K562 (cell line): Measurements from ENCODE around the gene CILP. TPM values are rescaled to one million over a fixed set of nuclear protein-coding genes. Genes with fewer than 3 reads are reported as not detected.

Experiments
- ATAC-seq: fragments of 200-7000 bp; cut with Tn5 transposase; 3 replicates; pipeline ENCODE4 v1.9.1; 2020; ENCODE audit warnings: moderate library complexity
- BruUV-seq: library from RNA; stranded (reverse); fragments of 400-500 nt; replicated peaks from 2 replicates; lab custom pipeline; 2021; lab: Mats Ljungman, UMichigan
- CTCF ChIA-PET: fragments of 300-600 bp; formaldehyde crosslinking; extraction: SDS; loops from one replicate; lab custom pipeline; 2021; ENCODE audit warnings: low intra/inter-chr PET ratio; lab: Yijun Ruan, JAX
- POLR2A ChIA-PET: fragments of 300-600, 350-650 bp; sonication (Branson Sonifier 250); formaldehyde crosslinking; extraction: SDS; loops from one replicate; lab custom pipeline; 2021; ENCODE audit warnings: antibody characterized with exemption, inconsistent platforms; lab: Yijun Ruan, JAX
- DNase-seq, 4 experiments: peaks; one replicate each; pipeline versions ENCODE4 v3.0.0 to v3.0.0-alpha.2; 2011 to 2018; ENCODE audit warnings: low spot score in 3 of 4, mixed read lengths in 3 of 4; ENCODE audit errors: extremely low read depth in 1 of 4
- FAIRE-seq: peaks from 2 replicates; lab custom pipeline; 2011; peaks lifted over from hg19 to GRCh38; lab: Jason Lieb, UNC
- H2AFZ ChIP-seq: 2 replicates; pipeline ENCODE4 v1.6.0; 2011; ENCODE audit warnings: low read depth, low read length, control low read depth, inconsistent platforms
- H3K27ac ChIP-seq: fragments of 200-600 bp; 3 replicates; pipeline ENCODE4 v1.8.0; 2011; ENCODE audit warnings: low read depth, mild to moderate bottlenecking, control low read depth, inconsistent platforms, low read length, moderate library complexity, mixed read lengths; ENCODE audit errors: extremely low read depth
- H3K27me3 ChIP-seq, 2 experiments: fragments of 300-600 bp in 1 of 2; 2 replicates in 1 of 2; 3 replicates in 1 of 2; pipeline versions ENCODE4 v1.6.0 to v1.8.0; 2011; ENCODE audit warnings: inconsistent platforms in 2 of 2, low read length in 2 of 2, mild to moderate bottlenecking in 1 of 2, mixed read lengths in 1 of 2, moderate library complexity in 1 of 2; ENCODE audit not compliant: control insufficient read depth in 2 of 2, insufficient read depth in 2 of 2
- H3K36me3 ChIP-seq: fragments of 300-600 bp; 3 replicates; pipeline ENCODE4 v1.8.0; 2011; ENCODE audit warnings: mild to moderate bottlenecking, low read length, inconsistent platforms; ENCODE audit not compliant: control insufficient read depth, insufficient read depth
- H3K4me1 ChIP-seq, 2 experiments: fragments of 200-600 bp in 1 of 2; replicated peaks in 1 of 2; 2 replicates in 1 of 2; 3 replicates in 1 of 2; pipeline versions ENCODE4 v1.5.1 to v1.8.0; 2011; ENCODE audit warnings: inconsistent platforms in 2 of 2, low read length in 2 of 2, mild to moderate bottlenecking in 1 of 2, mixed read lengths in 1 of 2, moderate library complexity in 1 of 2; ENCODE audit not compliant: control insufficient read depth in 2 of 2, insufficient read depth in 2 of 2
- H3K4me2 ChIP-seq: 2 replicates; pipeline ENCODE4 v1.6.1; 2011; ENCODE audit warnings: low read length, control low read depth, inconsistent platforms, mixed read lengths; ENCODE audit not compliant: insufficient read depth
- H3K4me3 ChIP-seq: fragments of 200-600 bp; sonication (generic), shearing (Covaris generic); 2 replicates; pipeline ENCODE4 v1.5.1; 2016; ENCODE audit warnings: control low read depth, inconsistent platforms
- H3K79me2 ChIP-seq: fragments of 200-600 bp; 3 replicates; pipeline ENCODE4 v1.8.0; 2011; ENCODE audit warnings: low read length, inconsistent platforms; ENCODE audit not compliant: control insufficient read depth, insufficient read depth
- H3K9ac ChIP-seq, 2 experiments: 2 replicates each; pipeline versions ENCODE4 v1.6.0 to v1.6.1; 2011; ENCODE audit warnings: low read depth in 2 of 2, low read length in 2 of 2, control low read depth in 1 of 2, inconsistent platforms in 1 of 2, mild to moderate bottlenecking in 1 of 2, mixed read lengths in 1 of 2; ENCODE audit not compliant: insufficient read depth in 1 of 2
- H3K9me1 ChIP-seq: one replicate; pipeline ENCODE4 v1.6.0; 2011; ENCODE audit warnings: inconsistent platforms, mild to moderate bottlenecking, low read length, moderate library complexity; ENCODE audit not compliant: control insufficient read depth, insufficient read depth
- H3K9me3 ChIP-seq: replicated peaks from 2 replicates; pipeline ENCODE4 v1.5.1; 2011; ENCODE audit warnings: low read depth, low read length, inconsistent platforms; ENCODE audit not compliant: control insufficient read depth, insufficient read depth
- H4K20me1 ChIP-seq: replicated peaks from 2 replicates; pipeline ENCODE4 v1.6.1; 2011; ENCODE audit warnings: low read length, inconsistent platforms, mixed read lengths; ENCODE audit not compliant: control insufficient read depth, insufficient read depth
- ARID2 ChIP-seq: fragments of 450-650 bp; IDR thresholded peaks from 2 replicates; pipeline ENCODE4 v1.6.1; 2017; ENCODE audit warnings: antibody characterized with exemption, mild to moderate bottlenecking
- ARID3A ChIP-seq: IDR thresholded peaks from 2 replicates; pipeline ENCODE4 v1.6.1; 2012; ENCODE audit warnings: low read depth, low read length, improper control_type of control experiment, borderline replicate concordance
- BMI1 ChIP-seq: fragments of 150-350 bp; IDR thresholded peaks from 2 replicates; pipeline ENCODE4 v1.6.1; 2014; ENCODE audit warnings: low read length
- CEBPZ ChIP-seq: fragments of 150-350 bp; IDR thresholded peaks from 2 replicates; pipeline ENCODE4 v1.6.1; 2014; ENCODE audit warnings: low read depth, mild to moderate bottlenecking, low read length, borderline replicate concordance
- HOXB6 ChIP-seq: fragments of 250-450 bp; sonication (Bioruptor Pico); IDR thresholded peaks from 2 replicates; pipeline ENCODE4 v1.5.1; 2022; ENCODE audit warnings: mild to moderate bottlenecking, borderline replicate concordance
- NFIC ChIP-seq: fragments of 450-650 bp; IDR thresholded peaks from 2 replicates; pipeline ENCODE4 v1.6.1; 2017; ENCODE audit warnings: mild to moderate bottlenecking, inconsistent platforms
- PHF21A ChIP-seq: fragments of 450-650 bp; IDR thresholded peaks from 2 replicates; pipeline ENCODE4 v1.6.1; 2017; ENCODE audit warnings: low read depth, borderline replicate concordance
- SETDB1 ChIP-seq: IDR thresholded peaks from one replicate; pipeline ENCODE4 v1.6.1; 2012; ENCODE audit warnings: low read length, control low read depth, inconsistent platforms
- TGIF2 ChIP-seq: sonication (generic); formaldehyde crosslinking; IDR thresholded peaks from 2 replicates; pipeline ENCODE4 v1.8.1; 2022; ENCODE audit warnings: mild to moderate bottlenecking, missing genetic modification reagents, moderate library complexity
- ZNF707 ChIP-seq: fragments of 250-450 bp; sonication (Bioruptor Pico); conservative IDR thresholded peaks from 2 replicates; pipeline ENCODE4 v1.8.0; 2022; ENCODE audit warnings: inconsistent platforms, mild to moderate bottlenecking, moderate library complexity
- WGBS: fragments of 100-300 bp; shearing (Covaris generic); methylation state at CpG from one replicate; pipeline ENCODE4 v1.1.6; 2016; ENCODE audit warnings: low coverage, mixed read lengths; ENCODE audit not compliant: insufficient coverage; ENCODE audit errors: missing lambda C conversion rate; 5-methylcytosine and 5-hydroxymethylcytosine counted together
- in situ Hi-C: fragments of 300-500 bp; cut with MboI; formaldehyde crosslinking; loops from 4 replicates; pipeline ENCODE4 v1.15.0; 2018; ENCODE audit warnings: inconsistent platforms, mixed read lengths
- intact Hi-C: fragments of 100-400 bp; cut with micrococcal nuclease; formaldehyde crosslinking; loops from 2 replicates; pipeline ENCODE4 v1.14.2; 2022
- polyA plus RNA-seq, 8 experiments: library from polyadenylated mRNA; depleted of rRNA in 4 of 8; stranded (reverse) in 5 of 8; unstranded in 3 of 8; fragments of >200 nt; fragmentation: Nextera tagmentation in 2 of 8; fragmentation: Illumina TruSeq in 1 of 8; extraction: Ambion mirVana in 2 of 8; extraction: Trizol in 1 of 8; gene quantifications; 2 replicates each; pipeline versions ENCODE4 v1.2.1 to v1.2.3, GENCODE V29; 2011 to 2014; ENCODE audit warnings: inconsistent platforms in 1 of 8, missing spikeins in 1 of 8
- total RNA-seq, 7 experiments: library from RNA; depleted of rRNA in 6 of 7; stranded (reverse); fragments of >200 nt in 6 of 7; fragmentation: Illumina TruSeq in 2 of 7; extraction: Trizol in 2 of 7; gene quantifications; 2 replicates each; pipeline versions ENCODE4 v1.2.1 to v1.2.3, GENCODE V29; 2011 to 2021; ENCODE audit warnings: low replicate concordance in 1 of 7

Gene CILP
- total and polyA plus RNA-seq, 9 of the 15 experiments (the other 6 are each of a cell fraction or from before 2014, with no cell fraction given), result 0.03 TPM; not detected in 8

GRCh38 chr15:65180167-65180566 lies 31.1 kb downstream of the CILP start:
- BruUV-seq, result no TSS peak
- no peak for DNase-seq
- Histone ChIP-seq H3K9ac (no peak overlapping the region), H3K4me2 (no peak overlapping the region), H3K27ac (no peak overlapping the region), H3K27me3 (no peaks in the 10 kb centered on the region), H4K20me1 (no peaks in the 10 kb centered on the region), H3K9me1 (no peaks in the 10 kb centered on the region), H3K4me1 (peaks cover 3 to 12% of the 10 kb centered on the region in 2 experiments; a peak in 2 of 5 replicates), H3K36me3 (peaks cover 66% of the 10 kb centered on the region; the same call in 2 of the 3 replicates), H3K4me3 (no peak overlapping the region), H3K9me3 (no peaks in the 10 kb centered on the region), H3K79me2 (peaks cover 58% of the 10 kb centered on the region), H2AFZ (no peak overlapping the region)
- intact Hi-C loops (loop anchor here (5.0 kb wide), 1 partner anchor 148 kb away; no protein-coding TSS in a partner anchor), in situ Hi-C loops (no loop called here)
- ChIA-PET POLR2A (interaction anchor here (1.4 kb wide), 1 partner anchor 124 kb away, joined by 4 read pairs; the partner anchor contains the start of gene RNU5B-1), CTCF (interaction anchor here (0.5 kb wide), 1 partner anchor 265 kb away, joined by 4 read pairs; no protein-coding TSS in a partner anchor)
- no peak for ATAC-seq
- 92% methylated on average over 3 of the region's 3 CpGs for WGBS
- FAIRE-seq, result no peak
- TF ChIP-seq PHF21A (no peak), HOXB6 (CRISPR knock-in tag) (no peak), ARID3A (no peak), TGIF2 (no peak), NFIC (no peak), SETDB1 (no peak), ZNF707 (no peak), ARID2 (no peak), CEBPZ (no peak), BMI1 (no peak)
